GM12864 (cell line): ENCODE results near the gene MRPL4.

Source experiments
- DNase-seq: peaks from one replicate; pipeline ENCODE4 v3.0.0-alpha.2; 2011; ENCODE audit warnings: low read depth
- H3K4me3 ChIP-seq: 2 replicates; pipeline ENCODE4 v1.5.1; 2011; ENCODE audit warnings: mild to moderate bottlenecking, low read depth, low read length, control low read depth
- CTCF ChIP-seq: IDR thresholded peaks from 2 replicates; pipeline ENCODE4 v1.5.1; 2011; ENCODE audit warnings: low read depth, mild to moderate bottlenecking, moderate library complexity, low read length, control low read depth, inconsistent platforms; ENCODE audit errors: missing control alignments

The MRPL4 gene

GRCh38 chr19:10251792-10252694 is at the start of gene MRPL4:
TSS of gene MRPL4 (plus strand) at chr19:10252214. CDS start at chr19:10252254, 40 bp downstream.
- peak within 1 kb of the TSS; percentile 77 for H3K4me3 ChIP-seq
- peak; percentile 98 for DNase-seq

GRCh38 chr19:10203686-10204085 is 48.3 kb upstream of the MRPL4 start:
- no peak overlapping the region for H3K4me3 ChIP-seq
- DNase-seq: no peak
- TF ChIP-seq CTCF: no peak

More at GRCh38 chr19:10251792-10252694, at the start of gene MRPL4:
- peak; percentile 4 for TF ChIP-seq CTCF

- H3K4me3 ChIP-seq: no peak overlapping the region
- DNase-seq: no peak
- no peak for TF ChIP-seq CTCF
Measured at GRCh38 chr19:10205636-10206035, 46.4 kb upstream of the MRPL4 start.

- H3K4me3 ChIP-seq: no peak overlapping the region
- no peak for TF ChIP-seq CTCF
- no peak for DNase-seq
Measured at GRCh38 chr19:10206226-10206885, 45.7 kb upstream of the MRPL4 start.

- DNase-seq: no peak
- H3K4me3 ChIP-seq: no peak overlapping the region
- TF ChIP-seq CTCF: no peak
Measured at GRCh38 chr19:10207026-10207425, 45.0 kb upstream of the MRPL4 start.

GRCh38 chr19:10209315-10209714 is 42.7 kb upstream of the MRPL4 start:
- no peak overlapping the region for H3K4me3 ChIP-seq
- no peak for TF ChIP-seq CTCF
- DNase-seq: no peak

GRCh38 chr19:10211061-10211460 is 41.0 kb upstream of the MRPL4 start:
- no peak overlapping the region for H3K4me3 ChIP-seq
- no peak for TF ChIP-seq CTCF
- DNase-seq: no peak
